NT2/D1 (cell line): ENCODE measurements around the gene ALDOB.

Experiments
- DNase-seq: peaks from one replicate; pipeline ENCODE4 v3.0.0-alpha.2; 2011; ENCODE audit warnings: low read depth, low spot score
- H3K27me3 ChIP-seq: 2 replicates; pipeline ENCODE4 v1.6.0; 2011; ENCODE audit warnings: mild to moderate bottlenecking; ENCODE audit not compliant: insufficient read length, insufficient read depth
- H3K36me3 ChIP-seq: 2 replicates; pipeline ENCODE4 v1.6.1; 2011; ENCODE audit warnings: mild to moderate bottlenecking, low read length, mixed read lengths; ENCODE audit not compliant: insufficient read depth, insufficient read length
- H3K4me1 ChIP-seq: 2 replicates; pipeline ENCODE4 v1.5.1; 2011; ENCODE audit not compliant: insufficient read depth, insufficient read length
- H3K4me3 ChIP-seq: 2 replicates; pipeline ENCODE4 v1.5.1; 2011; ENCODE audit warnings: low read depth; ENCODE audit not compliant: insufficient read length
- H3K9ac ChIP-seq: 2 replicates; pipeline ENCODE4 v1.6.0; 2011; ENCODE audit warnings: low read depth; ENCODE audit not compliant: insufficient read length
- H3K9me3 ChIP-seq: 2 replicates; pipeline ENCODE4 v1.5.1; 2011; ENCODE audit warnings: mild to moderate bottlenecking, low read length; ENCODE audit not compliant: insufficient read depth
- SUZ12 ChIP-seq: IDR thresholded peaks from 2 replicates; pipeline ENCODE4 v1.6.1; 2011; ENCODE audit not compliant: insufficient read length, insufficient read depth; ENCODE audit errors: extremely low read depth
- YY1 ChIP-seq: IDR thresholded peaks from 2 replicates; pipeline ENCODE4 v1.6.1; 2011; ENCODE audit not compliant: insufficient read length, insufficient read depth
- ZNF274 ChIP-seq: IDR thresholded peaks from 2 replicates; pipeline ENCODE4 v1.6.1; 2011; ENCODE audit warnings: mild to moderate bottlenecking, low read depth, low read length

ALDOB gene

GRCh38 chr9:101383361-101383760, 52.2 kb downstream of the ALDOB start:
- Histone ChIP-seq H3K27me3 (no peaks in the 10 kb centered on the region), H3K9me3 (peaks cover 28% of the 10 kb centered on the region), H3K4me1 (no peaks in the 10 kb centered on the region), H3K4me3 (no peak overlapping the region), H3K36me3 (peaks cover 18% of the 10 kb centered on the region), H3K9ac (no peak overlapping the region)
- no peak for DNase-seq
- no peak for TF ChIP-seq ZNF274
- TF ChIP-seq YY1: no peak
- no peak for TF ChIP-seq SUZ12

GRCh38 chr9:101381833-101382342, 53.7 kb downstream of the ALDOB start:
- no peak for DNase-seq
- H3K4me1 ChIP-seq: no peaks in the 10 kb centered on the region
- H3K36me3 ChIP-seq: peaks cover 4% of the 10 kb centered on the region
- peaks cover 26% of the 10 kb centered on the region for H3K9me3 ChIP-seq
- H3K27me3 ChIP-seq: no peaks in the 10 kb centered on the region
- H3K9ac ChIP-seq: no peak overlapping the region
- no peak for TF ChIP-seq YY1
- TF ChIP-seq ZNF274: no peak
- TF ChIP-seq SUZ12: no peak
- no peak overlapping the region for H3K4me3 ChIP-seq

DNA sequence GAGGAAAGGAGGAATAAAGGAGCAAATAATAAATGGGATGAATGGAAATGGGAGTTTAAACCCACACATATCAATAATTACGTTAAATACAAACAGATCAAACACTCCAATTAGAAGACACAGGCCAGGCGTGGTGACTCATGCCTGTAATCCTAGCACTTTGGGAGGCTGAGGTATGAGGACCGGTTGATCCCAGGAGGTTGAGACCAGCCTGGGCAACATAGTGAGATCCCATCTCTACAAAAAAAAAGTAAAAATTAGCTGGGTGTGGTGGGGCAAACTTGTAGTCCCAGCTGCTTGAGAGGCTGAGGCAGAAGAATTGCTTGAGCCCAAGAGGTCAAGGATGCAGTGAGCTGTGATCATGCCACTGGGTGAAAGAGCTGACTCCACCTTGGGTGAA, 54.5 kb downstream of the ALDOB start:
- H3K4me3 ChIP-seq: no peak overlapping the region
- peaks cover 19% of the 10 kb centered on the region for H3K9me3 ChIP-seq
- H3K27me3 ChIP-seq: no peaks in the 10 kb centered on the region
- H3K9ac ChIP-seq: no peak overlapping the region
- no peak for TF ChIP-seq ZNF274
- no peak for TF ChIP-seq SUZ12
- no peak for TF ChIP-seq YY1
- H3K4me1 ChIP-seq: no peaks in the 10 kb centered on the region
- H3K36me3 ChIP-seq: no peaks in the 10 kb centered on the region
- DNase-seq: no peak

DNA sequence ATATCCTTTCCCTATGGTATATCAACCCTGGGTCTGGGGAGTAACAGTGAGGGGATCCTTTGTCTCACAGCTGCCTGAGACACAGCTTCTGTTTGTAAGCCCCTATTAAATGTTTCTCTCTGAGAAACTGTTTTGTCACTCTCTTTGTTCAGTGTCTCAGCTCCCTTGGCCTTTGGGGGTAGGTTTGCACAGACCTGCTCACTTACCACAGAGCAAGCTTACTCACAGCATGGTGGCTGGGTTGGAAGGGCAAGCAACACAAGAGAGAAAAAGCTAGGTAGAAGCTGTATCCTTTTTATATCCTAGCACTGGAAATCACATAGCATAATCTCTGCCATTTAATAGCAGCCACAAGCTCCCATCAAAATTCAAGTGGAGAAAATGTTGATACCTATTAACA, 55.3 kb downstream of the ALDOB start:
- Histone ChIP-seq H3K27me3 (no peaks in the 10 kb centered on the region), H3K9me3 (peaks cover 11% of the 10 kb centered on the region; the same call in 1 of the 2 replicates), H3K4me1 (no peaks in the 10 kb centered on the region), H3K4me3 (no peak overlapping the region), H3K36me3 (no peaks in the 10 kb centered on the region), H3K9ac (no peak overlapping the region)
- TF ChIP-seq SUZ12: no peak
- no peak for TF ChIP-seq YY1
- no peak for TF ChIP-seq ZNF274
- DNase-seq: no peak

DNA sequence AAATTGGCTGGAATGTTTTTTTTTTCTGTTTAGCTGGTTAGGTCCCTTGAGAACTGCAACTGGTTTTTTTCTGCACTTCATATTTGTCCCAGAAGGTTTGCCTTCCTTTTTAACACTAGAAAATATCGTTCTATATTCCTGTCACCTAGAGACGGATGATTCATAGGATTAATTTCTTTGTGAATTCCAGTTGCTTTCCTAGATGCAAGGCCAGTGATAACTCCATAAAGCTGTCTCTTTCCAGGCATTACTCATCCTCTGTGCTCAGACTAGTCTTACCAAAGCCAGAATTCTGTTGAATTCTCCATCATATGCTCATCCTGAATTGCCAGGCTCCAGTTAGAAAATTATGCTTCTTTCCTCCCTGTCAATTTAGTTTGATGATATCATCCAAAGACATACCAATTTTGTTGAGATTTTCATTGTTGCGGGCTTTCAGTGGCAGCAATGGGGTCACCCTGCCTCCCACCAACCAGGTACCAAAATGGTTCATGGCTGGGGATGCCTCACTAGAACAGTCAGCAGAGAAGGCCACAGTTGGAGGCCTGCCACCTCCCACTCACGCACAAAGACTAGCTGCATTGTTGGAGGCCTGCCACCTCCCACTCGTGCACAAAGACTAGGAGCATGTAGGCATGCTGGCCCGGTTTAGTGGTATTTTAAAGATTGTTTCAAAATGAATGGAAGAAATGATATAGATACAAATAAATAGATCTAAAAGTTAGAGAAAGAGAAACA, 59.3 kb downstream of the ALDOB start:
- no peaks in the 10 kb centered on the region for H3K27me3 ChIP-seq
- H3K4me3 ChIP-seq: no peak overlapping the region
- no peaks in the 10 kb centered on the region for H3K36me3 ChIP-seq
- TF ChIP-seq YY1 (no peak), ZNF274 (no peak), SUZ12 (no peak)
- no peak for DNase-seq
- H3K9ac ChIP-seq: no peak overlapping the region
- no peaks in the 10 kb centered on the region for H3K9me3 ChIP-seq
- H3K4me1 ChIP-seq: no peaks in the 10 kb centered on the region

DNA sequence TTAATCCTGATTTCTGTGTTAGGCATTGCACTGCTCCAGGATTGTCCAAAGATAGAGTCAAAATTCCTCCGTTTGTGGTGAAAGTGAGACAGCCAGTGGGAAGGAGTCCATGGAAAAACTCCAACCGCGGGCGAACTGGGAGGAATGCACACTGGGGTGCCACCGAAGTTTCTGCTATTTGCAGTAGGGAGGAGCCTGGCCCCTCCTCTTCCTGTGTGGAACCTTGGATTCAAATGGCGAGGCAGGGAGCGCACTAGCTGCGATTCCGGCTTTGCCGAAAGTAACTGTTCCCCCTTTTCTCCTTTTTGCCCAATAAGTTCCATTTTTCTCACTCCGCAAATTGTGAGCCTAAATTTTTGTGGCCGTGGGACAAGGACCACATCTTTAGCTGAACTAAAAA, 60.0 kb downstream of the ALDOB start:
- H3K9ac ChIP-seq: no peak overlapping the region
- H3K9me3 ChIP-seq: no peaks in the 10 kb centered on the region
- no peak for DNase-seq
- no peak overlapping the region for H3K4me3 ChIP-seq
- H3K27me3 ChIP-seq: no peaks in the 10 kb centered on the region
- no peaks in the 10 kb centered on the region for H3K4me1 ChIP-seq
- TF ChIP-seq YY1 (no peak), ZNF274 (no peak), SUZ12 (no peak)
- no peaks in the 10 kb centered on the region for H3K36me3 ChIP-seq

- Histone ChIP-seq H3K9ac (no peak overlapping the region), H3K27me3 (no peaks in the 10 kb centered on the region), H3K9me3 (no peaks in the 10 kb centered on the region), H3K36me3 (no peaks in the 10 kb centered on the region), H3K4me3 (no peak overlapping the region), H3K4me1 (no peaks in the 10 kb centered on the region)
- DNase-seq: no peak
- TF ChIP-seq ZNF274: no peak
- no peak for TF ChIP-seq YY1
- no peak for TF ChIP-seq SUZ12
These were observed 63.1 kb downstream of the ALDOB start for GRCh38 chr9:101372327-101373118.
